ENCODE data around the gene USP17L15.
"Not testable (repeated sequence)": the region's sequence is repeated elsewhere in the genome, so short reads cannot be mapped to it uniquely, and the experiment has no call there.

GRCh38 chr4:9238461-9238860 is 4.3 kb downstream of the USP17L15 start:
- not testable (repeated sequence) for TF ChIP-seq CTCF (IDR thresholded peaks at IDR 0.05; ENCODE audit: low read depth, low read length); EZH2phosphoT487 (IDR thresholded peaks at IDR 0.05; ENCODE audit: low read depth)
